Lung microvascular endothelial cell (primary cell): ENCODE data around the gene OR51S1. TPM values are rescaled to one million over a fixed set of nuclear protein-coding genes. Genes with fewer than 3 reads are reported as not detected.
"Not testable (repeated sequence)": the region's sequence is repeated elsewhere in the genome, so short reads cannot be mapped to it uniquely, and the experiment has no call there.

Experiments used
- DNase-seq, 2 donors: peaks; one replicate each; pipeline versions ENCODE4 v3.0.0 to v3.0.0-alpha.2; 2010; ENCODE audit warnings: low read depth in 2 of 2
- total RNA-seq: library from RNA; depleted of rRNA; stranded (reverse); fragments of >200 nt; gene quantifications from 2 replicates; pipeline ENCODE4 v1.2.1, GENCODE V29; 2014

Gene OR51S1
- total RNA-seq, 1 donor from 2014 or later, result not detected

DNA sequence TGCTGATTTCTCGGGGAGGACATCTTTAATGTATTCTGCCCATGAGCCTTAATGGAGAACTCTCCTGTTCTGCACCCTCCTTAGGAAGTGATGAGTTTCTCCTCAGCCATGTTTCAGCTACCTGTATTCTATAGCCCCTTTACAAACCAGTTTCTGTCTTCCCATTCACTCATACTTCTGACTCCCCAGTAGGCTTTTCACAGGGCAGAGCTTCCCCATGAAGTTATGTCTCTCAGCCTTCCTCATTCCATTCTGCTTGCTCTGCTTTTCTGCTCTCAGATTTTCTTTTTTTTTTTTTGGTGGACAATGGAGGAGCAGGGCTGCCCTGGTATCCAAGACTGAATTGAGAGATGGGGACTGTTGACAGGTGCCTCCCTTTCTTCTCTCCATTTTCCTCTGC lies 40.5 kb downstream of the OR51S1 start:
- no peak for DNase-seq

- no peak for DNase-seq
These were observed 44.7 kb downstream of the OR51S1 start, which contains the start of gene OR52R1 for GRCh38 chr11:4804280-4804679. Gene OR52R1 (minus strand): TSS chr11:4804380. CDS start chr11:4804380, 0 bp downstream.

- DNase-seq, result not testable (repeated sequence)
These were observed 47.7 kb downstream of the OR51S1 start for GRCh38 chr11:4801316-4801715.

- DNase-seq, result no peak
These were observed 50.4 kb downstream of the OR51S1 start for GRCh38 chr11:4798427-4799183.

Other genes with a start within 250 kb of the OR51S1 start
- 7.2 and 8.3 TPM in 2 replicates for gene TRIM68, start 241.0 kb downstream of the OR51S1 start, total RNA-seq
- not detected in 2 replicates for gene OR51D1, start 211.7 kb downstream of the OR51S1 start, total RNA-seq
- not detected in 2 replicates for gene OR51E1, start 205.2 kb downstream of the OR51S1 start, total RNA-seq
- not detected in 2 replicates for gene OR51E2, start 151.4 kb downstream of the OR51S1 start, total RNA-seq
- not detected in 2 replicates for gene MMP26, start 144.4 kb downstream of the OR51S1 start, total RNA-seq
- not detected in 2 replicates for gene OR51F1, start 79.3 kb downstream of the OR51S1 start, total RNA-seq
- not detected in 2 replicates for gene OR52R1, start 44.8 kb downstream of the OR51S1 start, total RNA-seq
- not detected in 2 replicates for gene OR51F2, start 27.9 kb downstream of the OR51S1 start, total RNA-seq
- not detected in 2 replicates for gene OR51T1, start 32.7 kb upstream of the OR51S1 start, total RNA-seq
- gene OR51A7, start 54.6 kb upstream of the OR51S1 start, total RNA-seq, result not detected in 2 replicates
- gene OR51G2, start 70.1 kb upstream of the OR51S1 start, total RNA-seq, result not detected in 2 replicates
- not detected in 2 replicates for gene OR51G1, start 75.1 kb upstream of the OR51S1 start, total RNA-seq
- not detected in 2 replicates for gene OR51A4, start 98.4 kb upstream of the OR51S1 start, total RNA-seq
- not detected in 2 replicates for gene OR51A2, start 106.5 kb upstream of the OR51S1 start, total RNA-seq
- gene OR51L1, start 145.6 kb upstream of the OR51S1 start, total RNA-seq, result not detected in 2 replicates
- not detected in 2 replicates for gene OR52J3, start 197.3 kb upstream of the OR51S1 start, total RNA-seq
- gene OR52E2, start 210.4 kb upstream of the OR51S1 start, total RNA-seq, result not detected in 2 replicates
- gene OR52E1, start 220.4 kb upstream of the OR51S1 start, total RNA-seq, result not detected in 2 replicates